Keratinocyte (primary cell): ENCODE measurements around the gene MALRD1.

Source experiments
- CTCF ChIP-seq, 3 experiments: IDR thresholded peaks in 1 of 3; conservative IDR thresholded peaks in 1 of 3; optimal IDR thresholded peaks in 1 of 3; 2 replicates in 2 of 3; 3 replicates in 1 of 3; pipeline versions ENCODE3 to v1.5.1; 2011; ENCODE audit warnings: low read length in 3 of 3, mild to moderate bottlenecking in 3 of 3, moderate library complexity in 2 of 3, control low read depth in 1 of 3, inconsistent platforms in 1 of 3; ENCODE audit not compliant: insufficient read depth in 2 of 3; ENCODE audit errors: extremely low read depth in 1 of 3
- EZH2 ChIP-seq: IDR thresholded peaks from one replicate; pipeline ENCODE4 v1.6.1; 2012; ENCODE audit warnings: inconsistent platforms, mild to moderate bottlenecking, low read length, moderate library complexity

- TF ChIP-seq CTCF (optimal IDR thresholded peaks at IDR 0.05 in 1 of 3, IDR thresholded peaks at IDR 0.05 in 1 of 3, conservative IDR thresholded peaks at IDR 0.05 in 1 of 3; ENCODE audit: extremely low read depth in 1 of 3, insufficient read depth in 2 of 3, low read length in 3 of 3) (no peak), EZH2 (no peak)
These were observed 590.3 kb downstream of the MALRD1 start for GRCh38 chr10:19638896-19639233.
